Measurements from ENCODE around the gene RAD51AP1.

Gene RAD51AP1

DNA sequence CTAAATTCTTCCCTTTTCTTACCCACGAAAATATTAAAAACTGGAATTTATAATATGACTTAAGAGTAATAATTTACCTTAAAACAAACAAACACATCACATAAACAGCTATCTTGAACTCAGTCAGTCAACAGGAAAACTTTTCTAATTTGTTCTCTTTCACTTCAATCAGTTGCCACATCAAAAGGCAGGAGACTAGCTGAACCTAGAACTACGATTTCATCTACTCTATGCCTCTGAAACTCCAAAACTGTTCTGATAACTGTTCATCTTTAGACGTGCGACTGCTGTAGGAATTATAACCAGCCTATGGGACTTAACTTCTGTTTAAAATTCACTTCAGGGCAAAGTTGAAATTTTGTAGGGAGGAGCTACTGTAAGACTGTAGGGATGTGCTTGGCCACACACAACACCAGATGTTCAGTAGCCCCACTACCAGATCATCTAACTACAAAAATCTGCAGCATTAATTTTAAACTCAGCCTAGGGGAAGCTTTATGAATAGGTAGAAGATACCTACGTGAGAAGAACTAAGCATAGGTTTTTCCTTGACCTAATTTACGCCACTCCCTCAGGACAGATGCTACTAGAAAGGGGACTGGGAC is 7.6 kb upstream of the RAD51AP1 start:
- TF ChIP-seq, protein P1, sequence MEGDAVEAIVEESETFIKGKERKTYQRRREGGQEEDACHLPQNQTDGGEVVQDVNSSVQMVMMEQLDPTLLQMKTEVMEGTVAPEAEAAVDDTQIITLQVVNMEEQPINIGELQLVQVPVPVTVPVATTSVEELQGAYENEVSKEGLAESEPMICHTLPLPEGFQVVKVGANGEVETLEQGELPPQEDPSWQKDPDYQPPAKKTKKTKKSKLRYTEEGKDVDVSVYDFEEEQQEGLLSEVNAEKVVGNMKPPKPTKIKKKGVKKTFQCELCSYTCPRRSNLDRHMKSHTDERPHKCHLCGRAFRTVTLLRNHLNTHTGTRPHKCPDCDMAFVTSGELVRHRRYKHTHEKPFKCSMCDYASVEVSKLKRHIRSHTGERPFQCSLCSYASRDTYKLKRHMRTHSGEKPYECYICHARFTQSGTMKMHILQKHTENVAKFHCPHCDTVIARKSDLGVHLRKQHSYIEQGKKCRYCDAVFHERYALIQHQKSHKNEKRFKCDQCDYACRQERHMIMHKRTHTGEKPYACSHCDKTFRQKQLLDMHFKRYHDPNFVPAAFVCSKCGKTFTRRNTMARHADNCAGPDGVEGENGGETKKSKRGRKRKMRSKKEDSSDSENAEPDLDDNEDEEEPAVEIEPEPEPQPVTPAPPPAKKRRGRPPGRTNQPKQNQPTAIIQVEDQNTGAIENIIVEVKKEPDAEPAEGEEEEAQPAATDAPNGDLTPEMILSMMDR (IDR thresholded peaks at IDR 0.05; ENCODE audit: borderline replicate concordance, control extremely low read depth, extremely low read depth, insufficient read depth, missing control alignments): no peak
- in situ Hi-C loops (cut with MboI; ENCODE audit: low sequenced_read_pairs, unreplicated experiment): no loop called here
- no peak for DNase-seq (ENCODE audit: low spot score)

DNA sequence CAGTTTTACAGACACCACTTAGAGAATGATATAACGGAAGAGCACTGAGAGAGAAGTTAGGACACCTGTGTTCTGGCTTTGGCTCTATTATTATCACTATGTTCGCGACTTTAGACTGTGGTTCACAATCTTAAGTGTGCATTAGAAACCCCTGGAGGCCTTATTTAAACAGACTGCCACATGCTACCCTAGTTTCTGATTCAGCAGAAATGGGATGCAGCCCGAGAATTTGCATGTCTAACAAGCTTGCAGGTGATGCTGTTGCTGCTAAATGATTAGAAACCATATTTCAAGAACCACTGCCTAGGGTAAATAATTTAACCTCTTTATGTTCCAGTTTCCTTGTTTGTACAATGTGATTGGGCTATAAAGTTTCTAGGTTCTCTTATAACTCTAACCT is 3.6 kb upstream of the RAD51AP1 start:
- no peak for DNase-seq (ENCODE audit: low spot score)
- in situ Hi-C loops (cut with MboI; ENCODE audit: low sequenced_read_pairs, unreplicated experiment): no loop called here
- TF ChIP-seq, protein P1 (IDR thresholded peaks at IDR 0.05; ENCODE audit: borderline replicate concordance, control extremely low read depth, extremely low read depth, insufficient read depth, missing control alignments): no peak

DNA sequence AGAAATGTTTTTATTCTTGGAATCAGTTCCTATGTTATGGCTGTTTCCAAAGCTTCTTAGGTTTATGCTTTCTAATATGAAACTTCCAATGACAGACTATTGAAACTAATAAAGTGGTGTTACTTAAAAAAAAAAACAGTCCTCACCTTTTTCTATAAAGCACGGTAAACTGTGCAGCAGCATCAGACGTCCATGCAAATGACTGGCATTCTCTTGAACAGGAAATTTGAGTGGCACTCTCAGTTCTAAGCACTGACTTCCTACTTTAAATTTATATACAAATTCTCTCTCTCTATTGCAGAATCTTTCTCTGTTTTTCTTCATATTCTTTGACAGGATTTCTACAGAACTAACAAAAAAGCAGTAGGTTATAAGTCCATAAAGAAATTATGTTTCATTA is 2.8 kb upstream of the RAD51AP1 start:
- no peak for DNase-seq (ENCODE audit: low spot score)
- TF ChIP-seq, protein P1 (IDR thresholded peaks at IDR 0.05; ENCODE audit: borderline replicate concordance, control extremely low read depth, extremely low read depth, insufficient read depth, missing control alignments): no peak
- in situ Hi-C loops (cut with MboI; ENCODE audit: low sequenced_read_pairs, unreplicated experiment): no loop called here

DNA sequence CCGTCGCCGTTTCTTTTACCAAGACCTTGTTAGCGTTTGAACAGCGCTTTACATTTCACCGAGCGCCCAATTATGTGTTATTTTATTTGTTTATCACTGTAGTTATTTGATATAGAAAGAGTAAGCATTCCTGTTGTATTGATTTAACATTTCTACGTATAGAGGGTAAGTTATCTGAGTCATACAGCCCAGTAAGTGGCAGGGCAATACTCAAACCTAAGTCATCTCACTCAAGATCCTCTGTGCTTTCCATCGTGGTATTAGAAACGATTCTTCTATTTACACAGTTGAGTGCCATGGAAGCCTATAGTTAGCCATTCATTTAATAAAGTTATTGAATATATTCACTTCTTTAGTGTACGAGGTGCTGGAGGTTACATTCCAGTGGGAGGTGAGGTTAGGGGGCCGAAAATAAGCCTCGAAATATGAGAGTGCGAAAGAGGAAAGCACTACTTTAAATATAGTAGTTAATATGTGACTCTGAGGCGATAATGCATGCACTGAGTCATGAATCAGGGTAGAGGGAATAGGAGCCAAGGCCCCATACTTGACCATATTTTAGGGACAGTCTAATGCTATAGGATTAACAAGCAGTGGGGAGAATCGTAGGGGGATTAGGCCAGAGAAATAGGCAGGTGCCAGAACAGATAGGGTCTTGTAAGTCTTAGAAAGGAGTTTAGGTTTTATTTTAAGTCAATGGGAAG is 629 bp downstream of the RAD51AP1 start:
- no peak for DNase-seq (ENCODE audit: low spot score)
- TF ChIP-seq, protein P1 (IDR thresholded peaks at IDR 0.05; ENCODE audit: borderline replicate concordance, control extremely low read depth, extremely low read depth, insufficient read depth, missing control alignments): no peak
- in situ Hi-C loops (cut with MboI; ENCODE audit: low sequenced_read_pairs, unreplicated experiment): no loop called here

DNA sequence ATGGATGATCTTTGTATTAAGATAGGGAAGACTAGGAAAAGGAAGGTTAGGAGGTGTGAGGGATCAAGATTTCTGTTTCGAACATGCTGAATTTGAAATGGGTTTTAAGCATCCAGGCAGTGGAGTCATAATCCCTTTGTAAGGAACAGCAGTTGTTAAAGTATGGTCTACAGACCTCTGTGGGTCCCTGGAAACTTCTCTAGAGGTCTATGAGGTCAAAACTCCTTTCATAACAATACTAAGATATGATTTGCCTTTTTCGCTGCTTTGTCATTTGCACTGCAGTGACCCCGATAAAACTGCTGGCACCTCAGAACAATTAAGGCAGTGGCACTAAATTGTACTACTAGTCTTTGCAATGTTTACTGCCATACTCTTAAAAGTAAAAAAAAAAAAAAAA is 1.5 kb downstream of the RAD51AP1 start:
- TF ChIP-seq, protein P1 (IDR thresholded peaks at IDR 0.05; ENCODE audit: borderline replicate concordance, control extremely low read depth, extremely low read depth, insufficient read depth, missing control alignments): no peak
- no peak for DNase-seq (ENCODE audit: low spot score)
- in situ Hi-C loops (cut with MboI; ENCODE audit: low sequenced_read_pairs, unreplicated experiment): no loop called here

DNA sequence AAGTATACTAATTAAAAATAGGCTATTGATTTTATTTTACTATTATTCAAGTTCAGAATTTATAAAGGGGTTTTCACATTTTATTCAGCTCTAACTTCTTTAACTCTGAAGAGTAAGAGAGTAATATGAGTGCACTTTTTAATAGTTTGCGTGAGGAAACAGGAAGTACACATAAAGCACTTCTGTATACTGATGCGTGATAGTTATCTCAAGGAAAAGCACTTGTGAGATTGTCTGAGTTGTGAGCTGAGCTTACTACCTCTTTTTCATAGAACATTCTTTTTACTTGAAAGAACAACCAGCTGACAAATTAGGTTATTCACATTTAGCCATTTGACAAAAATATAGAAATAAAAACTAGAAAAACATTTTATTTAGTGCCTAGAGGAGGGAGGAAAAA is 1.9 kb downstream of the RAD51AP1 start:
- no peak for DNase-seq (ENCODE audit: low spot score)
- in situ Hi-C loops (cut with MboI; ENCODE audit: low sequenced_read_pairs, unreplicated experiment): no loop called here
- TF ChIP-seq, protein P1 (IDR thresholded peaks at IDR 0.05; ENCODE audit: borderline replicate concordance, control extremely low read depth, extremely low read depth, insufficient read depth, missing control alignments): no peak
